ENCODE measurements around the gene STRN3.
"Not testable (repeated sequence)": the region's sequence is repeated elsewhere in the genome, so short reads cannot be mapped to it uniquely, and the experiment has no call there.

The STRN3 gene

GRCh38 chr14:31036552-31036951, 10.4 kb upstream of the STRN3 start:
- DNase-seq (ENCODE audit: low read depth in 2 of 2): no peak

- no peak for DNase-seq (ENCODE audit: low read depth in 2 of 2)
Observed at GRCh38 chr14:31030469-31030868, 4.3 kb upstream of the STRN3 start.

- DNase-seq (ENCODE audit: low read depth in 2 of 2): no peak
Observed at GRCh38 chr14:31029016-31029970, 3.1 kb upstream of the STRN3 start.

- DNase-seq (ENCODE audit: low read depth in 2 of 2): no peak
Observed at GRCh38 chr14:31027847-31028246, 1.7 kb upstream of the STRN3 start.

- DNase-seq (ENCODE audit: low read depth in 2 of 2): peak; percentile 84 to 88
Observed at GRCh38 chr14:31026450-31027235, 464 bp upstream of the STRN3 start.

- peak; percentile 7 to 25 for DNase-seq (ENCODE audit: low read depth in 2 of 2)
Observed at GRCh38 chr14:31025367-31026076, 657 bp downstream of the STRN3 start, which contains the start of gene AP4S1. TSS of gene AP4S1 (plus strand) at chr14:31025649. CDS start at chr14:31066197, 40,548 bp downstream.

GRCh38 chr14:31024577-31025366, 1.4 kb downstream of the STRN3 start:
- no peak for DNase-seq (ENCODE audit: low read depth in 2 of 2)

GRCh38 chr14:31024010-31024480, 2.1 kb downstream of the STRN3 start:
- DNase-seq (ENCODE audit: low read depth in 2 of 2): no peak

- DNase-seq (ENCODE audit: low read depth in 2 of 2): no peak
Observed at GRCh38 chr14:31022386-31022785, 3.8 kb downstream of the STRN3 start.

GRCh38 chr14:31021576-31021949, 4.6 kb downstream of the STRN3 start:
- DNase-seq (ENCODE audit: low read depth in 2 of 2): no peak

- DNase-seq (ENCODE audit: low read depth in 2 of 2): no peak
Observed at GRCh38 chr14:31020834-31021575, 5.2 kb downstream of the STRN3 start.

- no peak for DNase-seq (ENCODE audit: low read depth in 2 of 2)
Observed at GRCh38 chr14:31018057-31018645, 8.0 kb downstream of the STRN3 start.

GRCh38 chr14:31013841-31014240, 12.3 kb downstream of the STRN3 start:
- DNase-seq (ENCODE audit: low read depth in 2 of 2): no peak

GRCh38 chr14:31010935-31011334, 15.2 kb downstream of the STRN3 start:
- DNase-seq (ENCODE audit: low read depth in 2 of 2): no peak

- DNase-seq (ENCODE audit: low read depth in 2 of 2): no peak
Observed at GRCh38 chr14:31009836-31010574, 16.2 kb downstream of the STRN3 start.

- DNase-seq (ENCODE audit: low read depth in 2 of 2): no peak
Observed at GRCh38 chr14:31006703-31007102, 19.5 kb downstream of the STRN3 start.

GRCh38 chr14:31004007-31004406, 22.2 kb downstream of the STRN3 start:
- DNase-seq (ENCODE audit: low read depth in 2 of 2): not testable (repeated sequence)

- no peak for DNase-seq (ENCODE audit: low read depth in 2 of 2)
Observed at GRCh38 chr14:31003284-31003683, 22.9 kb downstream of the STRN3 start.

GRCh38 chr14:31001339-31001658, 24.9 kb downstream of the STRN3 start:
- no peak for DNase-seq (ENCODE audit: low read depth in 2 of 2)
